GM21447 (cell line): ENCODE data around the gene KLK11.

Source experiments
- ATAC-seq: cut with Tn5 transposase; IDR thresholded peaks from one replicate; pipeline ENCODE4 v1.9.1; 2021; ENCODE audit not compliant: unreplicated experiment

Gene KLK11

GRCh38 chr19:51026554-51026831, at the start of gene KLK11:
Gene KLK11, minus strand, starts transcription at chr19:51026616. Its CDS starts 985 bp downstream, at chr19:51025631.
- ATAC-seq = no peak

GRCh38 chr19:51075998-51076397, 49.6 kb upstream of the KLK11 start:
- no peak for ATAC-seq

- ATAC-seq = no peak
These were observed 44.6 kb upstream of the KLK11 start for GRCh38 chr19:51071095-51071405.

GRCh38 chr19:51070334-51071094, 44.1 kb upstream of the KLK11 start:
- no peak for ATAC-seq

GRCh38 chr19:51066393-51067186, 40.2 kb upstream of the KLK11 start:
- no peak for ATAC-seq

- ATAC-seq = no peak
These were observed 39.0 kb upstream of the KLK11 start for GRCh38 chr19:51065221-51065960.

- ATAC-seq = no peak
These were observed 38.3 kb upstream of the KLK11 start, which contains the start of gene KLK13 for GRCh38 chr19:51064534-51065220. Gene KLK13, minus strand, starts transcription at chr19:51065092. Its CDS starts 25 bp downstream, at chr19:51065067.

- no peak for ATAC-seq
These were observed 37.2 kb upstream of the KLK11 start for GRCh38 chr19:51063664-51064063.

GRCh38 chr19:51060973-51061372, 34.6 kb upstream of the KLK11 start:
- no peak for ATAC-seq

GRCh38 chr19:51060336-51060735, 33.9 kb upstream of the KLK11 start:
- ATAC-seq = no peak

- ATAC-seq = no peak
These were observed 33.3 kb upstream of the KLK11 start for GRCh38 chr19:51059715-51060114.

GRCh38 chr19:51055866-51056265, 29.4 kb upstream of the KLK11 start:
- no peak for ATAC-seq

- ATAC-seq = no peak
These were observed 20.6 kb upstream of the KLK11 start for GRCh38 chr19:51047031-51047335.

GRCh38 chr19:51044327-51044726, 17.9 kb upstream of the KLK11 start:
- ATAC-seq = no peak

- ATAC-seq = no peak
These were observed 17.1 kb upstream of the KLK11 start for GRCh38 chr19:51043497-51043896.

GRCh38 chr19:51040151-51040550, 13.7 kb upstream of the KLK11 start:
- no peak for ATAC-seq

- ATAC-seq = no peak
These were observed 10.1 kb upstream of the KLK11 start for GRCh38 chr19:51036519-51036918.

- ATAC-seq = no peak
These were observed 8.3 kb upstream of the KLK11 start, which contains the start of gene KLK12 for GRCh38 chr19:51034704-51035103. Gene KLK12, minus strand, starts transcription at chr19:51035002. Its CDS starts 381 bp downstream, at chr19:51034621.

GRCh38 chr19:51031880-51032225, 5.4 kb upstream of the KLK11 start:
- no peak for ATAC-seq

- ATAC-seq = no peak
These were observed 4.9 kb upstream of the KLK11 start for GRCh38 chr19:51031220-51031879.

- no peak for ATAC-seq
These were observed 4.2 kb upstream of the KLK11 start for GRCh38 chr19:51030631-51031030.
